Bronchial epithelial cell (primary cell): ENCODE results near the gene SLCO3A1. TPM values are rescaled to one million over a fixed set of nuclear protein-coding genes. Genes with fewer than 3 reads are reported as not detected.

ENCODE experiments used
- DNase-seq: peaks from one replicate; pipeline ENCODE4 v3.0.0-alpha.2; 2010; ENCODE audit warnings: low read depth
- FAIRE-seq: peaks from 2 replicates; lab custom pipeline; 2011; peaks lifted over from hg19 to GRCh38; lab: Jason Lieb, UNC
- H3K27me3 ChIP-seq: 2 replicates; pipeline ENCODE4 v1.5.1; 2011; ENCODE audit warnings: low read length; ENCODE audit not compliant: control insufficient read depth, insufficient read depth
- H3K36me3 ChIP-seq: 2 replicates; pipeline ENCODE4 v1.5.1; 2011; ENCODE audit warnings: low read length; ENCODE audit not compliant: control insufficient read depth, insufficient read depth
- H3K4me3 ChIP-seq: 2 replicates; pipeline ENCODE4 v1.5.1; 2011; ENCODE audit warnings: mild to moderate bottlenecking, low read depth, low read length, control low read depth
- total RNA-seq: library from RNA; depleted of rRNA; stranded (reverse); fragments of >200 nt; gene quantifications from 2 replicates; pipeline ENCODE4 v1.2.1, GENCODE V29; 2014
- TF ChIP-seq, protein P1 (sequence below): IDR thresholded peaks from 2 replicates; pipeline ENCODE4 v1.5.1; 2011; ENCODE audit warnings: mild to moderate bottlenecking, moderate library complexity, low read length, control low read depth, inconsistent platforms; ENCODE audit not compliant: insufficient read depth, severe bottlenecking

Gene SLCO3A1
- total RNA-seq, 1 donor from 2014 or later: 4.5 TPM

DNA sequence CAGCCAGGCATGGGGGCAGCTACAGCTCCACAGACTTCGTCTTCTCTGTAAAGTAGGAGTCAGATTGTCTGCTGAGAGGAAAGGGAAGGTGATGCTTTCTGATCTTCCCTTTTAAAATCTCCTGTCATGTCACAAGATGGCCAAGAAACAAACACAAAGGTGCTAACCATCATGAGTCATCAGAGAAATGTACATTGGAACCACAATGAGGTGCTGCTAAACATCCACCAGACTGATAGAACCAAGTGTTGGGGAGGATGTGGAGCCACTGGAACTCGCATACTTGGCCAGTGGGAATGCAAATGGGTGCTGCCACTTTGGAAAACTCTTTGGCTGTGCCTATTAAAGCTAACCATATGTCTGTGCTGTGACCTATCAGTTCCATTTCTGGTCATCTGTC lies 268.8 kb downstream of the SLCO3A1 start:
- TF ChIP-seq, protein P1, sequence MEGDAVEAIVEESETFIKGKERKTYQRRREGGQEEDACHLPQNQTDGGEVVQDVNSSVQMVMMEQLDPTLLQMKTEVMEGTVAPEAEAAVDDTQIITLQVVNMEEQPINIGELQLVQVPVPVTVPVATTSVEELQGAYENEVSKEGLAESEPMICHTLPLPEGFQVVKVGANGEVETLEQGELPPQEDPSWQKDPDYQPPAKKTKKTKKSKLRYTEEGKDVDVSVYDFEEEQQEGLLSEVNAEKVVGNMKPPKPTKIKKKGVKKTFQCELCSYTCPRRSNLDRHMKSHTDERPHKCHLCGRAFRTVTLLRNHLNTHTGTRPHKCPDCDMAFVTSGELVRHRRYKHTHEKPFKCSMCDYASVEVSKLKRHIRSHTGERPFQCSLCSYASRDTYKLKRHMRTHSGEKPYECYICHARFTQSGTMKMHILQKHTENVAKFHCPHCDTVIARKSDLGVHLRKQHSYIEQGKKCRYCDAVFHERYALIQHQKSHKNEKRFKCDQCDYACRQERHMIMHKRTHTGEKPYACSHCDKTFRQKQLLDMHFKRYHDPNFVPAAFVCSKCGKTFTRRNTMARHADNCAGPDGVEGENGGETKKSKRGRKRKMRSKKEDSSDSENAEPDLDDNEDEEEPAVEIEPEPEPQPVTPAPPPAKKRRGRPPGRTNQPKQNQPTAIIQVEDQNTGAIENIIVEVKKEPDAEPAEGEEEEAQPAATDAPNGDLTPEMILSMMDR: no peak
- Histone ChIP-seq H3K4me3 (no peak overlapping the region), H3K36me3 (no peaks in the 10 kb centered on the region), H3K27me3 (no peaks in the 10 kb centered on the region)
- no peak for FAIRE-seq
- no peak for DNase-seq

DNA sequence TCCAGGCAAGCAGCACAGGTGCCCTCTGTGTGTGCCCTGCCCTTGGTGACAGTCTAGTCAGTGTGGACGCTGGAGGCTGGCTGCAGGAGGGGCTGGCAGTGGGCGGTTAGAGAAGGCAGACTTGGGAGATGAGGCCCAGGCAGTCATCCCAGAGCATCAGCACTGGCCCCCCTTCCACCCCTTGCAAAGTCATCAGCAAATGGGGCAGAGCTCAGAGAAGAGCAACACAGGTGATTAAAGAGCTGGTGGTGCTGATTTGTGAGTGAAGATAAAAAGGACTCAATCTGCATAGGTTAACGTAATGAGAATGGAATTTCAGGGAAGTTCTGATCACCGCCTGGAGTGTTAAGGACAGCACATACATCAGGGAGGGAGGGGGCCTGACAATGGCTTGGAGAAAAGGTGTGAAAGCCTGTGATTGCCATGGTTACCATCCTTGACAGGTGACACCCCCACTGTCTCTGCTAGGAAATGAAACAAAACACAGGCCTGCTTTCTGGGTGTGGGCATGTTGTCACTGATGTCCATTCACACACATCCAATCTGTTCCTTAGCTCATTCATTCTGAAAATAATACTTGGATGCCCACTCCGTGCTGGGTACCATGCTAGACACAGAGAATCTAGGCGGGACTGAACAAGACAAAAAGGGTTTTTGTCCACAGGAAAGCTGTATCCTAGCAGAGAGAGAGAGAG lies 270.6 kb downstream of the SLCO3A1 start:
- H3K27me3 ChIP-seq: no peaks in the 10 kb centered on the region
- H3K4me3 ChIP-seq: no peak overlapping the region
- H3K36me3 ChIP-seq: peaks cover 2% of the 10 kb centered on the region
- FAIRE-seq (no peak), DNase-seq (no peak)
- TF ChIP-seq, protein P1: no peak

DNA sequence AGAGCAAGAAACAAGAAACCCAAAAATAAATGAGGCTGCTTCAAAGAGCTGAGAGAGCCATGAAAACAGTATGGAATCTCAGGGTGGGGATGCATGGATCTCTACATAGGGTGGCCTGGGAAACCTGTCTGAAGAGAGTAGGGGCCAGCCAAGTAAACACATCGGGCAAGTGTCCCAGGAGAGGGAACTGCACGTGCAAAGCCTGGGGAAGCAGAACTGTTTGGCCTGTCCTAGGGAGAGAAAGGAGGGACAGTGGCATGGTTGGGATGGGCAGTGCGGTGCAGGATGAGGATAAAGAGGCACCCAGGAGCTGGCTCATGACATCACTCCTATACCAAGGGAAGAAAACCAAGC lies 271.1 kb downstream of the SLCO3A1 start:
- no peak overlapping the region for H3K4me3 ChIP-seq
- no peak for FAIRE-seq
- TF ChIP-seq, protein P1: no peak
- no peaks in the 10 kb centered on the region for H3K27me3 ChIP-seq
- DNase-seq: no peak
- peaks cover 2% of the 10 kb centered on the region for H3K36me3 ChIP-seq

DNA sequence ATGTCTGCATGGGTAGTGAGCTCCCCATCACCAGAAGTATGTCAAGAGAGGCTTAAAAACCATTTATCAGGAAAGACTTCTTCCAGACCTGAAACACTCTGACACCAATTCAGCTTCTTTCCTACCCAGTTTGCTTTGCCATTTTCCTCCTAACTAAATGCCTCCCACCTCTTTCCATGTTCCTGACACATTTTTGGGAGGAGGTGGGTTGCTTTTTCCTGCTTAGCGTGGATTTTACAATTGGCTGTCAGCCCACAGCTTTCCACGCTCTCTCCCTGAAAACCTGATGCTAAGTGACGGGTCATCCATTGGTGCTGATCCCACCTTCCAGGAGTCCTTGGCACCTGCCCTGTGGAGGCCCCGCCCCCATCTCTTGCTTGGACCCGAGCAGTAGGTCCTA lies 275.3 kb downstream of the SLCO3A1 start:
- H3K4me3 ChIP-seq: no peak overlapping the region
- H3K27me3 ChIP-seq: no peaks in the 10 kb centered on the region
- no peak for FAIRE-seq
- TF ChIP-seq, protein P1: no peak
- no peak for DNase-seq
- peaks cover 2% of the 10 kb centered on the region for H3K36me3 ChIP-seq

DNA sequence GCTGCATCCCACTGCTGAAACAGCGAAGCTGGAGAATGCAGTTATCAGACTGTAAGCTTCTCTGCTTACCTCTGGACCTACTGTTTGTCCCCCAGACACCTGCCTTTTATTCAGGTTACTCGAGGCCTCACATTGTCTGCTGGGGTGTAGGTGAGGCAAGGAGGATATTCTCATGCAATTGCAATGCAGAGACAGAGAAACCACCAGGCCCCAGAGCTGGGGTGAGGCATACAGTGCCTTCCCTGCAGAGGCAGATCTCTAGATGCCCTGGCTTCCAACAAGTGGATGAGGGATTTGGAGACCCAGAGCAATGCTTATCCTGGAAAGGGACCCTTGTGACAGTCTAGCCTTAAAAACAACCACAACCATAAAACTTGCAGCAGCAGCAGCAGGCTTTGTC lies 276.7 kb downstream of the SLCO3A1 start:
- H3K4me3 ChIP-seq: no peak overlapping the region
- FAIRE-seq (no peak), DNase-seq (no peak)
- no peaks in the 10 kb centered on the region for H3K27me3 ChIP-seq
- TF ChIP-seq, protein P1: no peak
- H3K36me3 ChIP-seq: peaks cover 2% of the 10 kb centered on the region

DNA sequence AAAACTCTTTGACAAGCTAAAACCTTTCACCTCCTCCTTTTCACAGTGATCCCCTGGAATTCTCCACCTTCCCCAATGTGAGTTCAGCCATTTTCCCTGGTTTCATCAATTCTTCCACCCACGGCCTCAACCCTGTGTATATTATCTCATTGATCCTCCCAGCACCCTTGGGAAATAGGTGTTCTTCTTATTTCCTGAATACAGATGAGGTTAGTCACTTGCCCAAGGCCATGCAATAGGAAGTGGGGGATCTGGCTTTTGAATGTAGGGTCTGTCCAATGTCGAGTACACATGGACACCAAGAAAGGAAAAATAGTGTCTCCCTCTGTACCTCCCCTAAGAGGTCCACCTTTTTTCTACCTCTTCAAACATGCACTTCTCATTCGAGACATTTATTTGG lies 277.4 kb downstream of the SLCO3A1 start:
- TF ChIP-seq, protein P1: no peak
- peaks cover 2% of the 10 kb centered on the region for H3K36me3 ChIP-seq
- peak; percentile 54 for DNase-seq
- FAIRE-seq: no peak
- no peaks in the 10 kb centered on the region for H3K27me3 ChIP-seq
- no peak overlapping the region for H3K4me3 ChIP-seq
